ENCODE results near the gene CERK. TPM values are rescaled to one million over a fixed set of nuclear protein-coding genes. Genes with fewer than 3 reads are reported as not detected.

The CERK gene
- total and polyA plus RNA-seq, 2 of the 13 experiments (the other 11 are each of a cell fraction or from before 2014, with no cell fraction given) = 40.3 to 41.9 TPM

DNA sequence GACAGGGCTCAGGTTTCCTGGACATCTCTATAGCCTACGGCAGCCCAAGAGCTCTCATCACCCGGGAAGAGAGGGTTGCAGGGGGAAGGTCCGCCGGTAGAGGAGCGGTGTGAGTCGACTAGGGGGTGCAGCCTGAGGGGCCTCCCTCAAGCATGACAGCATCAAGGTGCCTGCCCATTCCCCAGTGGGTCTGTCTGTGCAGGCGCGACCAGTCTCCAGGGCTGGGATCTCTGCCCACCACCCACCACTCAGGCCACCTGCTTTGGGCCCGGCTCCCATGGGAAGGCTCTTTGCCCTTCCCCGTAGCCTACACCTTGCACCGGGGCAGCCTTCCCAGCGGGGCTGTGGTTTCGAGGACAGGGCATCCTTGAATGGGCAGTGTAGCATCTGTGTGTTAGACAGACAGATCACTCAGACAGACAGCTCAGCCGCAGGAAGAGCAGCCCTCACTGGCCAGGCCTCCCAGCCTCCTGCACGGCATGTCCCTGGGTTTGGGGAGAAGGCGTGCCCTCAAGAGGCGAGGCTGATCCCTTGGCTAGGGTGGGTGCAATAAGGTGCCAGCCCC, 29.2 kb downstream of the CERK start:
- Histone ChIP-seq H3K4me1 (ENCODE audit: insufficient read depth, low read length) (no peaks in the 10 kb centered on the region; the same call in 1 of the 2 replicates), H3K4me3 (replicated peaks in 1 of 3; ENCODE audit: insufficient read depth in 1 of 3, low read depth in 2 of 3, low read length in 3 of 3) (no peak overlapping the region), H3K27ac (ENCODE audit: extremely low read length, insufficient read depth, low read length) (no peak overlapping the region), H3K9ac (ENCODE audit: insufficient read depth, low read depth, low read length) (no peak overlapping the region), H3K4me2 (ENCODE audit: low read depth, low read length) (no peak overlapping the region), H3K9me3 (ENCODE audit: low read length) (no peaks in the 10 kb centered on the region), H3K27me3 (ENCODE audit: control insufficient read depth in 1 of 2, insufficient read depth in 2 of 2, low read length in 2 of 2) (no peaks in the 10 kb centered on the region), H3K36me3 (replicated peaks in 1 of 2; ENCODE audit: control insufficient read depth in 1 of 2, insufficient read depth in 2 of 2, low read length in 2 of 2) (peaks cover 33 to 80% of the 10 kb centered on the region in 2 experiments), H3K79me2 (ENCODE audit: insufficient read depth, low read length) (no peaks in the 10 kb centered on the region), H4K20me1 (ENCODE audit: insufficient read depth, low read length) (peaks cover 2% of the 10 kb centered on the region; the same call in 1 of the 2 replicates), H2AFZ (ENCODE audit: low read length) (no peak overlapping the region)
- in situ Hi-C loops (cut with HindIII; ENCODE audit: extremely low pct_ligation_motif_present, low pct_unique_long_range_greater_than_20kb) = no loop called here
- 97% methylated on average over 5 of the region's 17 CpGs for WGBS (ENCODE audit: low lambda C conversion rate)
- POLR2A ChIA-PET = interaction anchor here (0.6 kb wide), 1 partner anchor 14 kb away, joined by 3 read pairs; no protein-coding TSS in a partner anchor
- DNase-seq (ENCODE audit: low spot score) (no peak), FAIRE-seq (no peak), ATAC-seq (no peak)
- CTCF ChIA-PET (ENCODE audit: low intra/inter-chr PET ratio, low total read pairs) = no interaction called here
- no TSS peak for BruUV-seq (replicated peaks)
- intact Hi-C loops (cut with micrococcal nuclease; ENCODE audit: unreplicated experiment) = no loop called here
- TF ChIP-seq MXD4 (CRISPR knock-in tag; IDR thresholded peaks at IDR 0.05) = no peak
- TF ChIP-seq ZFP36L1 (CRISPR knock-in tag; IDR thresholded peaks at IDR 0.05) = no peak
- no peak for TF ChIP-seq ZNF383 (CRISPR knock-in tag; IDR thresholded peaks at IDR 0.05; ENCODE audit: borderline replicate concordance)
- no peak for TF ChIP-seq ZNF354B (CRISPR knock-in tag; IDR thresholded peaks at IDR 0.05)
- TF ChIP-seq ZZZ3 (CRISPR knock-in tag; IDR thresholded peaks at IDR 0.05; ENCODE audit: borderline replicate concordance) = no peak
- TF ChIP-seq SIN3A (IDR thresholded peaks at IDR 0.05; ENCODE audit: borderline replicate concordance, low read depth, low read length) = no peak

DNA sequence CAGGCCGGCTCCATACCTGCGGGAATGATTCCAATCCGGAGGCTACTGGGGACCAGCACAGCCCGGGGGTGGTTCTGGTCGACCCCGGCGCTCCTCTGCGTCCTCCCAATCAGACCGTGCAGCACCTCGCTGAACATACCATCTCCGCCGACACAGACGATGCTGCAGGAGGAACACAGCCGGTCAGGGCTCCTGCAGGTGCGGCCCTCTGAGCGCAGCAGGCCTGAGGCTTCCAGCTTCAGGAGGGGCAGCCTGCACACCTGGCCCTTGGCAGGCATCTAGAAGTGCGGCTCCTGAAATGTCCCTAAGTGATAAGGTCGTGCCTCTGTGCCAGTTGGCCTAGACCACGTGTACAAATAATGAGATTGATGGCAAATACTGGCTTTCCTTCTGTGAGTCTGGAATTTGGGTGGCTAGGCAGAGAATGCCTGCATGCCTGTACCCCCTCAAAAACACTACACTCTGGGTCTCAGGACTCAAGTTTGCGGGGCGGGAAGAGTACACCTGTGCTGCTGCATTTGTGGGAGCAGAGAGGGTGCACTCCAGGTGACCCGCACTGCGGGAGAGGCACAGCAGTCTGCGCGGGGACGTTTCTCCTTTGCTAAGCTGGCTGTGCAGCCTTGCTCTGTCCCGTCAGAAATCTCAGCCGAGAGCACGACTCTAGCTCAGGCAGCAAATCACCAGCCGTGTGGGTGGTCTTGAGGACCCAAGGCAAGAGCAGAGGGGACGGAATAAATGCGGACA, 30.1 kb downstream of the CERK start:
- no peak for ATAC-seq
- no peak overlapping the region for H3K9ac ChIP-seq (ENCODE audit: insufficient read depth, low read depth, low read length)
- CTCF ChIA-PET (ENCODE audit: low intra/inter-chr PET ratio, low total read pairs) = no interaction called here
- TF ChIP-seq, protein P1, sequence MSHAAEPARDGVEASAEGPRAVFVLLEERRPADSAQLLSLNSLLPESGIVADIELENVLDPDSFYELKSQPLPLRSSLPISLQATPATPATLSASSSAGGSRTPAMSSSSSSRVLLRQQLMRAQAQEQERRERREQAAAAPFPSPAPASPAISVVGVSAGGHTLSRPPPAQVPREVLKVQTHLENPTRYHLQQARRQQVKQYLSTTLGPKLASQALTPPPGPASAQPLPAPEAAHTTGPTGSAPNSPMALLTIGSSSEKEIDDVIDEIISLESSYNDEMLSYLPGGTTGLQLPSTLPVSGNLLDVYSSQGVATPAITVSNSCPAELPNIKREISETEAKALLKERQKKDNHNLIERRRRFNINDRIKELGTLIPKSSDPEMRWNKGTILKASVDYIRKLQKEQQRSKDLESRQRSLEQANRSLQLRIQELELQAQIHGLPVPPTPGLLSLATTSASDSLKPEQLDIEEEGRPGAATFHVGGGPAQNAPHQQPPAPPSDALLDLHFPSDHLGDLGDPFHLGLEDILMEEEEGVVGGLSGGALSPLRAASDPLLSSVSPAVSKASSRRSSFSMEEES (CRISPR knock-in tag; IDR thresholded peaks at IDR 0.05) = no peak
- TF ChIP-seq SMC3 (IDR thresholded peaks at IDR 0.05; ENCODE audit: low read length) (no peak), TSC22D2 (CRISPR knock-in tag; IDR thresholded peaks at IDR 0.05; ENCODE audit: borderline replicate concordance) (no peak), ZNF703 (CRISPR knock-in tag; IDR thresholded peaks at IDR 0.05; ENCODE audit: borderline replicate concordance) (no peak), SATB2 (CRISPR knock-in tag; IDR thresholded peaks at IDR 0.05) (no peak), NCOA1 (CRISPR knock-in tag; IDR thresholded peaks at IDR 0.05) (no peak), SP2 (CRISPR knock-in tag; IDR thresholded peaks at IDR 0.05) (no peak), NFE2L2 (IDR thresholded peaks at IDR 0.05; ENCODE audit: low read length) (no peak), ZNF576 (CRISPR knock-in tag; IDR thresholded peaks at IDR 0.05) (no peak), ZMAT3 (CRISPR knock-in tag; conservative IDR thresholded peaks at IDR 0.05) (no peak), CENPX (CRISPR knock-in tag; IDR thresholded peaks at IDR 0.05) (no peak), ASH2L (IDR thresholded peaks at IDR 0.05; ENCODE audit: insufficient read length, low read depth, low read length) (no peak)

More for the DNA sequence above, 30.1 kb downstream of the CERK start:
- Histone ChIP-seq H3K27me3 (ENCODE audit: control insufficient read depth in 1 of 2, insufficient read depth in 2 of 2, low read length in 2 of 2) (no peaks in the 10 kb centered on the region), H3K9me3 (ENCODE audit: low read length) (no peaks in the 10 kb centered on the region), H3K79me2 (ENCODE audit: insufficient read depth, low read length) (no peaks in the 10 kb centered on the region), H3K36me3 (replicated peaks in 1 of 2; ENCODE audit: control insufficient read depth in 1 of 2, insufficient read depth in 2 of 2, low read length in 2 of 2) (peaks cover 33 to 81% of the 10 kb centered on the region in 2 experiments), H2AFZ (ENCODE audit: low read length) (no peak overlapping the region), H3K4me3 (replicated peaks in 1 of 3; ENCODE audit: insufficient read depth in 1 of 3, low read depth in 2 of 3, low read length in 3 of 3) (no peak overlapping the region), H4K20me1 (ENCODE audit: insufficient read depth, low read length) (peaks cover 6% of the 10 kb centered on the region; the same call in 1 of the 2 replicates), H3K4me1 (ENCODE audit: insufficient read depth, low read length) (no peaks in the 10 kb centered on the region; the same call in 1 of the 2 replicates), H3K27ac (ENCODE audit: extremely low read length, insufficient read depth, low read length) (no peak overlapping the region), H3K4me2 (ENCODE audit: low read depth, low read length) (no peak overlapping the region)
- intact Hi-C loops (cut with micrococcal nuclease; ENCODE audit: unreplicated experiment) (no loop called here), in situ Hi-C loops (cut with HindIII; ENCODE audit: extremely low pct_ligation_motif_present, low pct_unique_long_range_greater_than_20kb) (no loop called here)
- DNase-seq (ENCODE audit: low spot score) = no peak
- no peak for FAIRE-seq
- no TSS peak for BruUV-seq (replicated peaks)
- WGBS (ENCODE audit: low lambda C conversion rate) = 97% methylated on average over 14 of the region's 32 CpGs
- POLR2A ChIA-PET = no interaction called here

Measured in HepG2 (cell line).